Measurements from ENCODE around the gene HEXIM1.

DNA sequence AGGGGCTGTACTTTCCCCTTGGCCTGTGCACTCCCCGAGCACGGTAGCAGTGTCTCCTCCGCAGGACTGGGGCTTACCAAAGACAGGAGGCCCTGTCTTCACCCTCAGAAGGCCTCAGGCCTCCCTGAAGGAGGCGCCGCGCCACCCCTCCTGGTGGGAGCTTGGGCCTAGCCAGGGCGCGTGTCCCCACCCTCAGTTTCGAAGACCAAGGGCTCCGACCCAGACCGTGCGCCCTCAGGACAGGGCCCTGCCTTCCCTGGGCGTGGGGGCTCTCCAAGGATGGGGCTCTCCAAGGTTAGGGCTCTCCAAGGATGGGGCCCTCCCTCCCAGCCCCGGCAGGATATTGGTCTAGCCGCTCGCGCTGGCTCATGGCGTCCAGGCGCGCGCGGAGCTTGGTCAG is 27.7 kb upstream of the HEXIM1 start:
- TF ChIP-seq, protein P1, sequence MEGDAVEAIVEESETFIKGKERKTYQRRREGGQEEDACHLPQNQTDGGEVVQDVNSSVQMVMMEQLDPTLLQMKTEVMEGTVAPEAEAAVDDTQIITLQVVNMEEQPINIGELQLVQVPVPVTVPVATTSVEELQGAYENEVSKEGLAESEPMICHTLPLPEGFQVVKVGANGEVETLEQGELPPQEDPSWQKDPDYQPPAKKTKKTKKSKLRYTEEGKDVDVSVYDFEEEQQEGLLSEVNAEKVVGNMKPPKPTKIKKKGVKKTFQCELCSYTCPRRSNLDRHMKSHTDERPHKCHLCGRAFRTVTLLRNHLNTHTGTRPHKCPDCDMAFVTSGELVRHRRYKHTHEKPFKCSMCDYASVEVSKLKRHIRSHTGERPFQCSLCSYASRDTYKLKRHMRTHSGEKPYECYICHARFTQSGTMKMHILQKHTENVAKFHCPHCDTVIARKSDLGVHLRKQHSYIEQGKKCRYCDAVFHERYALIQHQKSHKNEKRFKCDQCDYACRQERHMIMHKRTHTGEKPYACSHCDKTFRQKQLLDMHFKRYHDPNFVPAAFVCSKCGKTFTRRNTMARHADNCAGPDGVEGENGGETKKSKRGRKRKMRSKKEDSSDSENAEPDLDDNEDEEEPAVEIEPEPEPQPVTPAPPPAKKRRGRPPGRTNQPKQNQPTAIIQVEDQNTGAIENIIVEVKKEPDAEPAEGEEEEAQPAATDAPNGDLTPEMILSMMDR (IDR thresholded peaks at IDR 0.05; ENCODE audit: insufficient read depth, low read length, poor library complexity, severe bottlenecking) = no peak
- TF ChIP-seq EZH2phosphoT487 (conservative IDR thresholded peaks at IDR 0.05; ENCODE audit: low read length) = no peak

All from SU-DHL-6 (cell line).